OCI-LY1 (cell line): ENCODE measurements around the gene INKA2.

Experiments
- CTCF ChIP-seq: fragments of 200-600 bp; sonication (generic), shearing (Covaris generic); IDR thresholded peaks from 2 replicates; pipeline ENCODE4 v1.5.1; 2017; ENCODE audit warnings: mild to moderate bottlenecking, antibody characterized with exemption, low read length, moderate library complexity, mixed read lengths
- EZH2 ChIP-seq: fragments of 200-600 bp; sonication (generic), shearing (Covaris generic); IDR thresholded peaks from 2 replicates; pipeline ENCODE4 v1.8.0; 2017; ENCODE audit warnings: borderline replicate concordance, mixed run types, mild to moderate bottlenecking, antibody characterized with exemption, low read length, moderate library complexity, mixed read lengths

DNA sequence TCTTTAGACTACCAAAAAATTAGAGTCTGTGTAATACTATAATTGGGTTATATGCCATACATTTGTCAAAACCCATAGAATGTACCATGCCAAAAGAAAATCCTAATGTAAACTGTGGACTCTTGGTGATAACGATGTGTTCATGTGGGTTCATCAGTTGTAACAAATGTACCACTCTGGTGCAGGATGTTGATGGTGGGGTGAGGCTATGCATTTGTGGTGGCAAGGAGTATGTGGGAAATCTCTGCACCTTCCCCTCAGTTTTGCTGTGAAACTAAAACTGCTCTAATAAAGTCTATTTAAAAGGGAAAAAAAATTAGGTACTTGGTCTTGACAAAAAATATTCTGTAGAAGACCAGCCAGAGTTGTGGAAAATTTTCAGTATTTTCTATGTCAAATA, 43.4 kb downstream of the INKA2 start:
- no peak for TF ChIP-seq CTCF
- TF ChIP-seq EZH2, result no peak
